Liver (tissue), 9 donors: ENCODE data around the gene FGD6. TPM values are rescaled to one million over a fixed set of nuclear protein-coding genes. Genes with fewer than 3 reads are reported as not detected.

Experiments used
- DNase-seq: peaks from one replicate; pipeline ENCODE4 v3.0.0-alpha.2; 2017; ENCODE audit warnings: low spot score
- H3K27ac ChIP-seq, 2 donors: one replicate each; pipeline ENCODE4 v1.7.0; 2013; ENCODE audit warnings: inconsistent platforms in 2 of 2, low read length in 2 of 2, control low read depth in 1 of 2, low read depth in 1 of 2, mild to moderate bottlenecking in 1 of 2
- H3K27me3 ChIP-seq, 4 donors: one replicate each; pipeline versions ENCODE4 v1.6.1 to v1.7.0; 2013; ENCODE audit warnings: low read length in 3 of 4, inconsistent platforms in 1 of 4, mild to moderate bottlenecking in 1 of 4, moderate library complexity in 1 of 4; ENCODE audit not compliant: control insufficient read depth in 4 of 4, insufficient read depth in 4 of 4
- H3K36me3 ChIP-seq, 4 donors: one replicate each; pipeline versions ENCODE4 v1.6.1 to v1.7.0; 2013; ENCODE audit warnings: low read length in 3 of 4, mild to moderate bottlenecking in 3 of 4, low read depth in 1 of 4, moderate library complexity in 1 of 4; ENCODE audit not compliant: control insufficient read depth in 4 of 4, insufficient read depth in 3 of 4
- H3K4me1 ChIP-seq, 4 donors: one replicate each; pipeline versions ENCODE4 v1.6.1 to v1.7.0; 2013; ENCODE audit warnings: low read length in 3 of 4, mild to moderate bottlenecking in 3 of 4, moderate library complexity in 1 of 4; ENCODE audit not compliant: control insufficient read depth in 4 of 4, insufficient read depth in 4 of 4
- H3K4me3 ChIP-seq, 3 donors: one replicate each; pipeline versions ENCODE4 v1.6.1 to v1.7.0; 2013; ENCODE audit warnings: low read length in 3 of 3, control low read depth in 1 of 3, low read depth in 1 of 3, mild to moderate bottlenecking in 1 of 3
- H3K9ac ChIP-seq, 2 donors: one replicate each; pipeline ENCODE4 v1.7.0; 2013; ENCODE audit warnings: low read length in 2 of 2, mild to moderate bottlenecking in 2 of 2, moderate library complexity in 2 of 2, control low read depth in 1 of 2, low read depth in 1 of 2
- H3K9me3 ChIP-seq, 4 donors: one replicate each; pipeline versions ENCODE4 v1.6.1 to v1.7.0; 2013; ENCODE audit warnings: low read length in 3 of 4; ENCODE audit not compliant: control insufficient read depth in 4 of 4
- EGR1 ChIP-seq, 2 donors: IDR thresholded peaks; 2 replicates each; pipeline ENCODE4 v1.6.1; 2016 to 2018; ENCODE audit warnings: antibody characterized with exemption in 2 of 2, low read depth in 2 of 2
- FOXA1 ChIP-seq: IDR thresholded peaks from 2 replicates; pipeline ENCODE4 v1.6.1; 2016; ENCODE audit warnings: antibody characterized with exemption
- FOXA2 ChIP-seq: IDR thresholded peaks from 2 replicates; pipeline ENCODE4 v1.6.1; 2016; ENCODE audit warnings: antibody characterized with exemption
- GABPA ChIP-seq, 2 donors: IDR thresholded peaks in 1 of 2; conservative IDR thresholded peaks in 1 of 2; 2 replicates each; pipeline ENCODE4 v1.6.1; 2016; ENCODE audit warnings: antibody characterized with exemption in 2 of 2, mild to moderate bottlenecking in 1 of 2, moderate library complexity in 1 of 2
- HNF4A ChIP-seq, 2 donors: conservative IDR thresholded peaks; 2 replicates each; pipeline ENCODE4 v1.6.1; 2016; ENCODE audit warnings: antibody characterized with exemption in 2 of 2, mild to moderate bottlenecking in 2 of 2
- HNF4G ChIP-seq: IDR thresholded peaks from 2 replicates; pipeline ENCODE4 v1.6.1; 2016; ENCODE audit warnings: antibody characterized with exemption
- JUND ChIP-seq, 2 donors: IDR thresholded peaks; 2 replicates each; pipeline ENCODE4 v1.6.1; 2016; ENCODE audit warnings: antibody characterized with exemption in 2 of 2
- NR2F2 ChIP-seq: IDR thresholded peaks from 2 replicates; pipeline ENCODE4 v1.6.1; 2016; ENCODE audit warnings: antibody characterized with exemption
- RAD21 ChIP-seq, 2 donors: IDR thresholded peaks; 2 replicates each; pipeline ENCODE4 v1.6.1; 2016; ENCODE audit warnings: antibody characterized with exemption in 2 of 2, mild to moderate bottlenecking in 2 of 2
- RXRA ChIP-seq, 2 donors: IDR thresholded peaks; 2 replicates each; pipeline ENCODE4 v1.6.1; 2017 to 2018; ENCODE audit warnings: antibody characterized with exemption in 2 of 2, mild to moderate bottlenecking in 1 of 2
- SP1 ChIP-seq: IDR thresholded peaks from 2 replicates; pipeline ENCODE4 v1.6.1; 2018; ENCODE audit warnings: antibody characterized with exemption, mild to moderate bottlenecking
- TAF1 ChIP-seq: conservative IDR thresholded peaks from 2 replicates; pipeline ENCODE4 v1.6.1; 2016; ENCODE audit warnings: antibody characterized with exemption, mild to moderate bottlenecking
- YY1 ChIP-seq: IDR thresholded peaks from 2 replicates; pipeline ENCODE4 v1.6.1; 2016; ENCODE audit warnings: antibody characterized with exemption, mild to moderate bottlenecking
- WGBS: extraction: QIAGEN DNeasy Blood & Tissue Kit; methylation state at CpG from one replicate; pipeline ENCODE4 v1.1.7; 2013; 5-methylcytosine and 5-hydroxymethylcytosine counted together
- polyA plus RNA-seq, 2 donors: library from polyadenylated mRNA; stranded (reverse) in 1 of 2; unstranded in 1 of 2; fragments of 200-250 nt in 1 of 2; fragments of >200 nt in 1 of 2; fragmentation: Nextera tagmentation in 1 of 2; extraction: Ambion mirVana in 1 of 2; gene quantifications; one replicate each; pipeline versions ENCODE4 v1.2.1 to v1.2.3, GENCODE V29; 2013 to 2015
- total RNA-seq, 2 donors: library from RNA; depleted of rRNA; stranded (reverse); fragments of >200 nt; gene quantifications; one replicate each; pipeline ENCODE4 v1.2.3, GENCODE V29; 2014
- TF ChIP-seq, protein P1 (sequence below): IDR thresholded peaks from 2 replicates; pipeline ENCODE4 v1.6.1; 2016; ENCODE audit warnings: antibody characterized with exemption
- TF ChIP-seq, protein P2 (sequence below): IDR thresholded peaks from 2 replicates; pipeline ENCODE4 v1.6.1; 2016; ENCODE audit warnings: antibody characterized with exemption
- TF ChIP-seq, protein P3 (sequence below): fragments of 150-350 bp; IDR thresholded peaks from 2 replicates; pipeline ENCODE4 v1.5.1; 2017; ENCODE audit warnings: improper control_type of control experiment, low read depth, low read length; ENCODE audit not compliant: missing input control
- TF ChIP-seq, protein P4 (sequence below): IDR thresholded peaks from 2 replicates; pipeline ENCODE4 v1.6.1; 2016; ENCODE audit warnings: antibody characterized with exemption, mild to moderate bottlenecking
- TF ChIP-seq, protein P5 (sequence below): IDR thresholded peaks from 2 replicates; pipeline ENCODE4 v1.6.1; 2016; ENCODE audit warnings: antibody characterized with exemption
- donor health status: healthy.
- donor health status: healthy.
- donor health status: healthy.
- donor health status: healthy.
- donor health status: healthy.

Gene FGD6
- total and polyA plus RNA-seq, 4 donors, result 0.54 to 6.9 (median 2.4) TPM

DNA sequence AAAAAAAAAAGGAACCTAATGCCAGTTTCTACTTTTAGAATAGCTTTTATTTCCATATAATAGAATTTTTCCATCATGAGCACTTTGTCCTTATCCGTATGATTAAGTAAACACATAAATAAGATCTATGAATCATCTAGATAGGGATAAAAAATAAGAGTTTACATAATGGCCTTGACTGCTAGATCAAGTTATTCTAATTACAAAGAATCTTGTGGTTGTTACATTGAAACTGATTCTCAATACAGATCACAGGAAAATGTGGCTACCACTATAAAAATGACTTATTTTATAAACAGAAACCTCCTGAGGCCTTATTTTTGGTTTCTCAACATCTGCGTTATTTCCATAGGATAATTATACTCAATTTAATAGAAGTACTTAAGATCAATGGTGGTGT, 179.4 kb downstream of the FGD6 start:
- peaks cover 1 to 42% (median 30%) of the 10 kb centered on the region in 4 donors for H3K36me3 ChIP-seq
- no peak for TF ChIP-seq HNF4G
- no peak for TF ChIP-seq RAD21 (IDR thresholded peaks at IDR 0.05)
- no peak for TF ChIP-seq GABPA (IDR thresholded peaks at IDR 0.05 in 1 of 2, conservative IDR thresholded peaks at IDR 0.05 in 1 of 2)
- TF ChIP-seq, protein P1, sequence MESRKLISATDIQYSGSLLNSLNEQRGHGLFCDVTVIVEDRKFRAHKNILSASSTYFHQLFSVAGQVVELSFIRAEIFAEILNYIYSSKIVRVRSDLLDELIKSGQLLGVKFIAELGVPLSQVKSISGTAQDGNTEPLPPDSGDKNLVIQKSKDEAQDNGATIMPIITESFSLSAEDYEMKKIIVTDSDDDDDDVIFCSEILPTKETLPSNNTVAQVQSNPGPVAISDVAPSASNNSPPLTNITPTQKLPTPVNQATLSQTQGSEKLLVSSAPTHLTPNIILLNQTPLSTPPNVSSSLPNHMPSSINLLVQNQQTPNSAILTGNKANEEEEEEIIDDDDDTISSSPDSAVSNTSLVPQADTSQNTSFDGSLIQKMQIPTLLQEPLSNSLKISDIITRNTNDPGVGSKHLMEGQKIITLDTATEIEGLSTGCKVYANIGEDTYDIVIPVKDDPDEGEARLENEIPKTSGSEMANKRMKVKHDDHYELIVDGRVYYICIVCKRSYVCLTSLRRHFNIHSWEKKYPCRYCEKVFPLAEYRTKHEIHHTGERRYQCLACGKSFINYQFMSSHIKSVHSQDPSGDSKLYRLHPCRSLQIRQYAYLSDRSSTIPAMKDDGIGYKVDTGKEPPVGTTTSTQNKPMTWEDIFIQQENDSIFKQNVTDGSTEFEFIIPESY, result no peak
- no peak for TF ChIP-seq NR2F2
- TF ChIP-seq JUND (IDR thresholded peaks at IDR 0.05), result no peak
- TF ChIP-seq TAF1, result no peak
- no peak for TF ChIP-seq FOXA1
- TF ChIP-seq SP1, result no peak
- TF ChIP-seq EGR1 (IDR thresholded peaks at IDR 0.05; ENCODE audit: low read depth in 2 of 2), result no peak
- TF ChIP-seq, protein P2, sequence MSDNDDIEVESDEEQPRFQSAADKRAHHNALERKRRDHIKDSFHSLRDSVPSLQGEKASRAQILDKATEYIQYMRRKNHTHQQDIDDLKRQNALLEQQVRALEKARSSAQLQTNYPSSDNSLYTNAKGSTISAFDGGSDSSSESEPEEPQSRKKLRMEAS, result no peak
- TF ChIP-seq, protein P3, sequence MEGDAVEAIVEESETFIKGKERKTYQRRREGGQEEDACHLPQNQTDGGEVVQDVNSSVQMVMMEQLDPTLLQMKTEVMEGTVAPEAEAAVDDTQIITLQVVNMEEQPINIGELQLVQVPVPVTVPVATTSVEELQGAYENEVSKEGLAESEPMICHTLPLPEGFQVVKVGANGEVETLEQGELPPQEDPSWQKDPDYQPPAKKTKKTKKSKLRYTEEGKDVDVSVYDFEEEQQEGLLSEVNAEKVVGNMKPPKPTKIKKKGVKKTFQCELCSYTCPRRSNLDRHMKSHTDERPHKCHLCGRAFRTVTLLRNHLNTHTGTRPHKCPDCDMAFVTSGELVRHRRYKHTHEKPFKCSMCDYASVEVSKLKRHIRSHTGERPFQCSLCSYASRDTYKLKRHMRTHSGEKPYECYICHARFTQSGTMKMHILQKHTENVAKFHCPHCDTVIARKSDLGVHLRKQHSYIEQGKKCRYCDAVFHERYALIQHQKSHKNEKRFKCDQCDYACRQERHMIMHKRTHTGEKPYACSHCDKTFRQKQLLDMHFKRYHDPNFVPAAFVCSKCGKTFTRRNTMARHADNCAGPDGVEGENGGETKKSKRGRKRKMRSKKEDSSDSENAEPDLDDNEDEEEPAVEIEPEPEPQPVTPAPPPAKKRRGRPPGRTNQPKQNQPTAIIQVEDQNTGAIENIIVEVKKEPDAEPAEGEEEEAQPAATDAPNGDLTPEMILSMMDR, result no peak
- TF ChIP-seq HNF4A (conservative IDR thresholded peaks at IDR 0.05), result no peak
- TF ChIP-seq, protein P4, sequence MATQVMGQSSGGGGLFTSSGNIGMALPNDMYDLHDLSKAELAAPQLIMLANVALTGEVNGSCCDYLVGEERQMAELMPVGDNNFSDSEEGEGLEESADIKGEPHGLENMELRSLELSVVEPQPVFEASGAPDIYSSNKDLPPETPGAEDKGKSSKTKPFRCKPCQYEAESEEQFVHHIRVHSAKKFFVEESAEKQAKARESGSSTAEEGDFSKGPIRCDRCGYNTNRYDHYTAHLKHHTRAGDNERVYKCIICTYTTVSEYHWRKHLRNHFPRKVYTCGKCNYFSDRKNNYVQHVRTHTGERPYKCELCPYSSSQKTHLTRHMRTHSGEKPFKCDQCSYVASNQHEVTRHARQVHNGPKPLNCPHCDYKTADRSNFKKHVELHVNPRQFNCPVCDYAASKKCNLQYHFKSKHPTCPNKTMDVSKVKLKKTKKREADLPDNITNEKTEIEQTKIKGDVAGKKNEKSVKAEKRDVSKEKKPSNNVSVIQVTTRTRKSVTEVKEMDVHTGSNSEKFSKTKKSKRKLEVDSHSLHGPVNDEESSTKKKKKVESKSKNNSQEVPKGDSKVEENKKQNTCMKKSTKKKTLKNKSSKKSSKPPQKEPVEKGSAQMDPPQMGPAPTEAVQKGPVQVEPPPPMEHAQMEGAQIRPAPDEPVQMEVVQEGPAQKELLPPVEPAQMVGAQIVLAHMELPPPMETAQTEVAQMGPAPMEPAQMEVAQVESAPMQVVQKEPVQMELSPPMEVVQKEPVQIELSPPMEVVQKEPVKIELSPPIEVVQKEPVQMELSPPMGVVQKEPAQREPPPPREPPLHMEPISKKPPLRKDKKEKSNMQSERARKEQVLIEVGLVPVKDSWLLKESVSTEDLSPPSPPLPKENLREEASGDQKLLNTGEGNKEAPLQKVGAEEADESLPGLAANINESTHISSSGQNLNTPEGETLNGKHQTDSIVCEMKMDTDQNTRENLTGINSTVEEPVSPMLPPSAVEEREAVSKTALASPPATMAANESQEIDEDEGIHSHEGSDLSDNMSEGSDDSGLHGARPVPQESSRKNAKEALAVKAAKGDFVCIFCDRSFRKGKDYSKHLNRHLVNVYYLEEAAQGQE, result no peak
- no peak for TF ChIP-seq YY1
- TF ChIP-seq FOXA2, result no peak
- TF ChIP-seq RXRA (IDR thresholded peaks at IDR 0.05), result no peak
- TF ChIP-seq, protein P5, sequence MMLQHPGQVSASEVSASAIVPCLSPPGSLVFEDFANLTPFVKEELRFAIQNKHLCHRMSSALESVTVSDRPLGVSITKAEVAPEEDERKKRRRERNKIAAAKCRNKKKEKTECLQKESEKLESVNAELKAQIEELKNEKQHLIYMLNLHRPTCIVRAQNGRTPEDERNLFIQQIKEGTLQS, result no peak
- no peak overlapping the region for H3K9ac ChIP-seq

More for the DNA sequence above, 179.4 kb downstream of the FGD6 start:
- 92% methylated on average over 2 of the region's 2 CpGs for WGBS
- H3K9me3 ChIP-seq, result no peaks in the 10 kb centered on the region
- H3K4me1 ChIP-seq, result peaks cover 0 to 1% (median 0%) of the 10 kb centered on the region in 4 donors
- no peaks in the 10 kb centered on the region for H3K27me3 ChIP-seq
- no peak overlapping the region for H3K4me3 ChIP-seq
- no peak overlapping the region for H3K27ac ChIP-seq
- no peak for DNase-seq
